ENCODE data around the gene TSPAN17. TPM values are rescaled to one million over a fixed set of nuclear protein-coding genes. Genes with fewer than 3 reads are reported as not detected.
A peak's percentile ranks its signal among the peaks of the same experiment; 100 is the strongest.

TSPAN17 gene
- total RNA-seq, 1 donor from 2014 or later = 14.7 TPM

- DNase-seq (ENCODE audit: low spot score) = no peak
These were observed 4.4 kb upstream of the TSPAN17 start for GRCh38 chr5:176642675-176643490.

GRCh38 chr5:176643491-176644219 lies 3.6 kb upstream of the TSPAN17 start:
- DNase-seq (ENCODE audit: low spot score) = no peak

- DNase-seq (ENCODE audit: low spot score) = no peak
These were observed 3.0 kb upstream of the TSPAN17 start for GRCh38 chr5:176644294-176644693.

GRCh38 chr5:176644878-176645670 lies 2.2 kb upstream of the TSPAN17 start:
- DNase-seq (ENCODE audit: low spot score) = no peak

- DNase-seq (ENCODE audit: low spot score) = no peak
These were observed 1.1 kb upstream of the TSPAN17 start for GRCh38 chr5:176646049-176646706.

- no peak for DNase-seq (ENCODE audit: low spot score)
These were observed 616 bp upstream of the TSPAN17 start for GRCh38 chr5:176646707-176647029.

- DNase-seq (ENCODE audit: low spot score) = no peak
These were observed 674 bp downstream of the TSPAN17 start for GRCh38 chr5:176647843-176648473.

- DNase-seq (ENCODE audit: low spot score) = no peak
These were observed 1.4 kb downstream of the TSPAN17 start for GRCh38 chr5:176648474-176649194.

GRCh38 chr5:176650354-176650884 lies 3.1 kb downstream of the TSPAN17 start:
- DNase-seq (ENCODE audit: low spot score) = no peak

GRCh38 chr5:176651472-176651980 lies 4.2 kb downstream of the TSPAN17 start:
- no peak for DNase-seq (ENCODE audit: low spot score)

- no peak for DNase-seq (ENCODE audit: low spot score)
These were observed 4.9 kb downstream of the TSPAN17 start for GRCh38 chr5:176652136-176652535.

- no peak for DNase-seq (ENCODE audit: low spot score)
These were observed 6.4 kb downstream of the TSPAN17 start for GRCh38 chr5:176653401-176654385.

- peak; percentile 41 for DNase-seq (ENCODE audit: low spot score)
These were observed 7.6 kb downstream of the TSPAN17 start for GRCh38 chr5:176654856-176655255.

- DNase-seq (ENCODE audit: low spot score) = no peak
These were observed 9.2 kb downstream of the TSPAN17 start for GRCh38 chr5:176656467-176656990.

- peak; percentile 55 for DNase-seq (ENCODE audit: low spot score)
These were observed 10.8 kb downstream of the TSPAN17 start for GRCh38 chr5:176658007-176658599.

GRCh38 chr5:176658817-176659511 lies 11.7 kb downstream of the TSPAN17 start:
- DNase-seq (ENCODE audit: low spot score) = no peak

GRCh38 chr5:176659512-176659839 lies 12.2 kb downstream of the TSPAN17 start:
- no peak for DNase-seq (ENCODE audit: low spot score)

Data from umbilical cord (tissue), 2 donors.